Measurements from ENCODE around the gene SAP25.
"Not testable (repeated sequence)": the region's sequence is repeated elsewhere in the genome, so short reads cannot be mapped to it uniquely, and the experiment has no call there.

- TF ChIP-seq CTCF (IDR thresholded peaks at IDR 0.05); POLR2AphosphoS5 (IDR thresholded peaks at IDR 0.05; ENCODE audit: low read depth, low read length); REST (IDR thresholded peaks at IDR 0.05; ENCODE audit: insufficient read depth in 1 of 2, low read depth in 2 of 2, low read length in 1 of 2); SIN3A (IDR thresholded peaks at IDR 0.05; ENCODE audit: borderline replicate concordance, insufficient read depth, low read depth, low read length); TCF7L2 (IDR thresholded peaks at IDR 0.05; ENCODE audit: low read depth, low read length): not testable (repeated sequence)
Observed at GRCh38 chr7:100535982-100536381, 37.7 kb downstream of the SAP25 start.

Measured in Panc1 (cell line).